RKO (cell line): ENCODE results near the gene OSGEPL1.
A peak's percentile ranks its signal among the peaks of the same experiment; 100 is the strongest.
"Not testable (repeated sequence)": the region's sequence is repeated elsewhere in the genome, so short reads cannot be mapped to it uniquely, and the experiment has no call there.

ENCODE experiments used
- DNase-seq: peaks from one replicate; pipeline ENCODE4 v3.0.0-alpha.2; 2016; ENCODE audit warnings: low spot score

Gene OSGEPL1

DNA sequence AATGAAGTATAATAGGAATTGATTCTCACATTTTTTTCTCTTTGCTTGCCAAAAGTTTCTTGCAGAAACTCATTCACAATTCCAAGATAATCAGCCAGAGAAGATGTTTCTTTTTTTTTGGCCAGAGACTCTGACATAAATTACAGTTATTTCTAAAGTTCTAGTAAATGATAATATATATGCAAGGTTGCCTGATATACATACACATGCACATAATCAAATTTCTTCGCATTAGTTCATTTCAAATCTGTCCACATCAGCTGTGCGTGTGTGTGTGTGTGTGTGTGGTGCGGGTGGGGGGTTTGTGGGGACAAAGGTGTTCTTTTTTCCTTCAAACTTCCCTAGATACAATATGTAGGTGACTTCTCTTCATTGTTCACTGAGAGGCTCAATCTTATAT lies 33.2 kb downstream of the OSGEPL1 start:
- DNase-seq = no peak

DNA sequence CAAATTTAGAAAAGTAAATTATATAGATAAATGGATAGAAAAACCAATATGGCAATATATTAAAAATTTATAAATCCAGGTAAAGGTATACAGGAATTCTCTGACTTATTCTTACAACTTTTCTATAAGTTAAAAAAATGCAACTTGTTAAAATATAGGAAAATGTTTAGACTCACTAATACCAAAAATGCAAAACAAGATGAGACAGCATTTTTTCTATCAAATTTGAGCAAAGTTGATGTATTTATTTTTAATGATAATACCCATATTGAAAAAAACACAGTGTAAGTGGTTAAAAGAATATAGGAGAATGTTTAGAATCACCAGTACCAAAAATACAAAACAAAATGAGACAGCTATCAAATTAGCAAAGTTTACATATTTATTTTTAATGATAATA lies 35.7 kb downstream of the OSGEPL1 start:
- no peak for DNase-seq

DNA sequence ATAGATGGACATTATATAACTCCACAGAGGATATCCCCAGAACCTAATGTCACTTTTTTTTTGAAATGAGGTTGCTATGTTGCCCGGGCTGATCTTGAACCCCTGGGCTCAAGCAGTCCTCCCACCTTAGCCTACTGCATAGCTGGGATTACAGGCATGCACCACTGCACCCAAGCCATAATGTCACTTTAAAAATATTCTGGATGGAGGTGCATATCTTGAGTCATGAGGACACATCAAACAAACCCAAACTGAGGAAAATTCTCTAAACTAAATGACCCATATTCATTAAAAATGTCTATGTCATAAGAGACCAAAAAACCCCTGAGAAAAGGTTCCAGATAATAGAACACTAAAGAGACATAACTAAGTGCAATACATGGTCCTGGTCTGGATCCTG lies 36.3 kb downstream of the OSGEPL1 start:
- DNase-seq = no peak

DNA sequence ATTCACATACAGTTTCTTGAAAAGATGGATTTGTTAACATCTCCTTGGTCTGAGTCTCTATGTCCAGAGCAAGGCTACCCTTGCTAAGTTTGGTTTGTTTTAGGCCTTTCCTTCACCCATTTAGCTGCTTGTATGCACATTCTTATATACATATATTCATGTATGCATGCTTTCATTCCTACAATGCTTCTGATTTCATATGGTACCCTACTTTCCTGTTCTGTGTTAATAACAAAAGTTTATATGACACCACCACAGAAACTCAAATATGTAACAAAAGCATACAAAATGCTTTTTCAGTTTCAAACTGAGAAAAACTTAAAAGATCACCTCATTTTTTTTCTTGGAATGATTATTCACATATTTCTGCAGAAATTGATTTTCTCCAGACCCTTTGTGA lies 39.4 kb downstream of the OSGEPL1 start:
- no peak for DNase-seq

DNA sequence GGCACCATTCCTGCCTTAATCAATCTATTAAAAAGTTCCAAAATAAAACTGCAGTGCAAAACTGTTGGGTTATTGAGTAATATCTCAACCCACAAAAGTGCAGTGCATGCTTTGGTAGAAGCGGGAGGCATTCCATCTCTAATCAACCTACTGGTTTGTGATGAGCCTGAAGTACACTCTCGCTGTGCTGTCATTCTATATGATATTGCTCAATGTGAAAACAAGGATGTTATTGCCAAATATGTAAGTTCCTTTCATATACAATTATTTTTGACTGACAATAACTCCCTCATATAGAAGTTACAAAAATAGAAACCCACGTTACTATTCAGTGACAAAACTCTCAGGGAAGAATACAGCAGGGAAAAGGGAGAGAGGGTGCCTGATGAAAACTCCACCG lies 43.0 kb downstream of the OSGEPL1 start:
- no peak for DNase-seq

DNA sequence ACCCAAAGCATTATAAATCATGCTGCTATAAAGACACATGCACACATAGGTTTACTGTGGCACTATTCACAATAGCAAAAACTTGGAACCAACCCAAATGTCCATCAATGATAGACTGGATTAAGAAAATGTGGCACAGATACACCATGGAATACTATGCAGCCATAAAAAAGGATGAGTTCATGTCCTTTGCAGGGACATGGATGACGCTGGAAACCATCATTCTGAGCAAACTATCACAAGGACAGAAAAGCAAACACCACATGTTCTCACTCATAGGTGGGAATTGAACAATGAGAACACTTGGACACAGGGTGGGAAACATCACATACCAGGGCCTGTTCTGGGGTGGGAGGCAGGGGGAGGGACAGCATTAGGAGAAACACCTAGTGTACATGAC lies 45.0 kb downstream of the OSGEPL1 start:
- not testable (repeated sequence) for DNase-seq

DNA sequence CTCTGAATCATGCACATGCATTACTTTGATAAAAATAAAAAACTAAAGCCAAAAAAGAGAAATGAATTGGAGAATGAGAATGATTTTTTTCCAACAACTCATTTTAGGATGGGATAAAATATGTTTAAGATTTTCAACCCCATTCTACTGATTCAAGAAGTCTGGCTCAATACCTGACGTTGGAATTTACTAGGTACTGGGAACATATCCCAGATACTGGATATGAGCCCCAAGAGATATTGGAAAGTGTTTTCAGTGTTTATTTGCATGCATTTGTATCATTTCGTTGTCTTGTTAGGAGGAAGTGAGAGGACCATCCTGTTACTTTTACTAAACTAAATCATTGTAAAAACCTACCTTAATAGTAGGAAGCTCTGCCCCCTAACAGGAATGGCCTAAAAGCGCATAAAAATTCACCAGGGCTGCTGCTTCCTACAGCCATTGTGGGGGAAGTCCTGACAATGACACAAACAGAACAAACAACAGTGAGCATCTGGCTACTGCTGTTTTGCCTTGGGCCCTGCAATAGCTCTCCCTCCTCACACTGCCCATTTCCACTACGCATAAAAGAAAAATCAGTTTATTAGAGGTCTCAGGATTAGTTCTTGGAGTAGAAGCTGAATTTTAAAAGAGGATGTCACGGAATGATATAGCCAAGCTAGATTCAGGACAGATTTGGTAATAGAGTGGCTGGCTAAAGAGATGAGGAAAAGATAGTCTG lies 52.9 kb downstream of the OSGEPL1 start:
- no peak for DNase-seq

DNA sequence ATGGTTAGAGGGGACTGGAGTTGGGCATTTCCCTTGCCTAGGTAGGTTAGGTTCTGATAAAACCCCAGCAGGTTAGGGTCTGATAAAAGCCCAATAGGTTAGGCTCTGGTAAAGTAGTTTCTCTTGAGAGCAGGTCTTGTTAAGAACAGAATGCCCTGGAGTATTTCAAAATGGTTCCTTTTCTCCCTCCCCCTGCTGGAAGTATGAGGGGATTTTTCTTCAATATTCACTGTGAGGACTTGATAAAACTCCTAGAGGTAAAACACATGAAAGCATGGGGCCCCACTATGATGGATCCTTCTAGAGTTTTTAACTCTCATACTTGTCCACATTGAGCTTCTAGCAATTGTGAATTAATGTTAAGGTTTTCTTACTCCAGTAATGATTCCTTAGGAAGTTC lies 60.5 kb downstream of the OSGEPL1 start:
- DNase-seq = no peak

DNA sequence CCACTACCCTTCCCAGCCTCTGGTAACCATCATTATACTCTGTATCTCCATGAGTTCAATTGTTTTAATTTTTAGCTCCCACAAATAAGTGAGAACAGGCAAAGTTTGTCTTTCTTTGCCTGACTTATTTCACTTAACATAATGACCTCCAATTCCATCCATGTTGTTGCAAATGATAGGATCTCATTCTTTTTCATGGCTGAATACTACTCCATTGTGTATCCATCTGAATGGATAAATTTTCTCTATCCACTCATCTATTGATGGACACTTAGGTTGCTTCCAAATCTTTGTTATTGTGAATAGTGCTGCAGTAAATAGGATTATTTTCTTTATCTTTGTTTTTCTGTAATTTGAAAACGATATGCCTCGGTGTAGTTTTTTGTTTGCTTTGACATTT lies 61.9 kb downstream of the OSGEPL1 start:
- no peak for DNase-seq

DNA sequence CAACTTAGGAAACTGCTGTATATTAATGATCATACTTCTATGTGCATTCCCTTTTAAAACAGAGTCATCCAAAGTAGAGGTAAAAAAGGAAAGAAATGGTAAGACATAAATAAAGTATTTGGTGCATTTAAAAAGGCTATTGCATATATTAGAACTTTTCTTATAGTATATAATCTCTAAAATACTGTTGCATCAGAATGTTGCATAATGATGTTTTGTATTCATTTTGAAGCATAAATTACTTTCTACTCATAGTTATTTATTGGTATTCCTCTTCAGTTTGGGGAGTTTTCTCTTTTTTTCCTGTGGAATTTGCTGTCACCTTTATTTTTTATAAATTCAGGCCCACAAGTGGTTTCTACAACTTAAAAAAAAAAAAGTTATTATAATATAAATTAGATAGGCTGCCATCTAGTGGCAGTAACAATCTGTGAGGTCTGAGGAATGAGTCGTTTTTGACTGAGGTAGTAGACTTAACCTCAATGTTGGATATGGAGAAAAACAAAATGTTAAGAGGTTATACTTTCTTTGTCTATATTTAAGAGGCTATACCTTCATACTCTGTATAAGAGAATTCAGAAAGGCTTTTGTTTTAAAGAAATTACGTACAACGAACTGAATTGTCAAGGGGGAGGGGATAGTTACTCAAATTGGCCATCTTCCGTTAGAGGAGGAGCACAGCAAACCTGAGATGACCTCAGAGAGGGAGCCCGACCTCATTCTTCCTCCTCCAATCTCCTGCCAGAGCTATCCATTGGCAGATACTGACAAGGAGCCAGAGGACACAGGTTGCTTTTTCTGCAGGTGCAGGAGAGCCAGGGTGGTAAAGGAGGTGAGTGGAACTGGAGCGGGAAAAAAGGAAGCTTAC lies 64.3 kb downstream of the OSGEPL1 start:
- peak; percentile 73 for DNase-seq
